WI38 (cell line): ENCODE results near the gene FAM174C.

Experiments used
- H3K4me3 ChIP-seq: 2 replicates; pipeline ENCODE4 v1.5.1; 2011; ENCODE audit warnings: low read depth, mild to moderate bottlenecking, control low read depth, low read length
- CTCF ChIP-seq: IDR thresholded peaks from 2 replicates; pipeline ENCODE4 v1.5.1; 2012; ENCODE audit warnings: low read depth, mild to moderate bottlenecking, control low read depth, low read length

Gene FAM174C

DNA sequence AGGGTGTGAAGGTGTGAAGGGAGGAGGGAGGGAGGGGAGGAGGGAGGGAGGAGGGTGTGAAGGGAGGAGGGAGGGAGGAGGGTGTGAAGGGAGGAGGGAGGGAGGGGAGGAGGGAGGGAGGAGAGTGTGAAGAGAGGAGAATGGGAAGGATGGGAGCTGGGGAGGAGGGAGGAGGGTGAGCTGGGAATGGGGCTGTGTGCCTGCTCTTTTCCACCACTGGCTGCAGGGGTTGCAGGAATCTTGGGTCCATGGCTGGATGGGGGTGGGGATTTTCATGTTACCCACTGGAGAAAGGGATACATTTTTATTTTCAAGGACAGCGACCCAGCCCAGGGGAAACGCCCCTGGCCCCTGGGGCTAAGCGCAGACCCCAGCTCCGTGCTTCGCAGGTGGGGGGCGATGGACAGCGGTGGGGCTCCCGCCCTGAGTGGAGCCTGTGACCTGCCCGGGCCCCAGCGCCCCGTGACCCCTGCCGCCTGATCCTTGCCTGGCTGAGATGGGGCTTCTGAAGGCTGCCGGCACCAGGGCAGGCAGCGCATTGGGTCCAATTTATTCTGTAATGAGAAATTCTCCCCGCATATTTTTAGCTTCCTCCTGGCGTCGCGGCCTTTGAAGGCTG is 7.4 kb downstream of the FAM174C start:
- H3K4me3 ChIP-seq: no peak overlapping the region
- no peak for TF ChIP-seq CTCF

GRCh38 chr19:1283207-1283916 is 8.0 kb downstream of the FAM174C start:
- TF ChIP-seq CTCF: no peak
- H3K4me3 ChIP-seq: no peak overlapping the region

DNA sequence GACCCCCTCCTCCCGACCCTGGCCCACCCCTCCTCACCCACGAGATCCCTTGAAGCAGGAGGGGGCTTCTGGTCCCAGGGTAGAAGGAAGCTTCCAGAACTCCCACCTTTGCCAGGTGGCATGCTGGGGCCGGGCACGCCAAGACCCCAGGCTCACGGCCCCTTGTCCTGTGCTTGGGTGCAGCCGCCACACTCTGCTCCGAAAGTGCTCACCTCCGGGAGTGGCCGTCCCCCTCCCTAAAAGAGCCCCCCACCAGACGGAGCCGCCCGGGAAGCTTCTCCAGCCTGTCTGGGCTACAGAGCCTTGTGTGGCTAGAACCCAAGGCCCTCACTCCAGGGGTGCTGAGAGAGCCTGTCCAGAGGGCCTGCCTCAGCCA is 8.6 kb downstream of the FAM174C start:
- TF ChIP-seq CTCF: no peak

DNA sequence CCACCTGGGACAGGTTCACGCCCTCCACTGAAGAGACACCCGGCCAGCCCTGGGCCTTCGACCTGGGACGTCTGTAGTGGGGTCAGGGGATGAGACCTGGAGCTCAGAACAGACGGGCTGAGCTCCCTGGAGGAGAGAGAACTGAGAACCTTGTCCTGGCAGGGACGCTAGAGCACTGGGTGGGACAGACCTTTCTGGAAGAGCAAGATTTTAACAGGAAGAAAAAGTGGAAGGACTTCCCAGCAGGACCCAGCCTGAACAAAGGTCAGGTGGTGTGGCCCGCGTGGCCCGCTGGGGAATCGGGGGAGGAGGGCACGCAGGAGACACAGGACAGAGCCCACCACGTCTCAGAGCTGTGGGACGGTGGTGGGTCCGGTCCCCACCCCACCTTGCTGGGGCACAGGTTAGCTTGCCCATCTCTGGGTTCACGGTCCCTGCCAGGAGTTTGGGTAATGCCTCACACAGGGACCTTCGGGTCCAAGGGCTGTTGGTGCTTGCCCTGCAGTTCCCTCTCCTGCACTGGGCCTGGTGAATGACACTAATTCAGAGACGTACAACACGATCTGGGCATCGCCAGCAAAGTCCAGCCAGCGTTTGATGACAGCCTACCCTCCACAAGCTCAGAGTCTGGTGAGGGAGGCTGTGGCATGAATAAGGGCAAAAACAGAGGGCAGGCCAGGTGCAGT is 9.1 kb downstream of the FAM174C start:
- H3K4me3 ChIP-seq: no peak overlapping the region

More for the DNA sequence above, 8.6 kb downstream of the FAM174C start:
- H3K4me3 ChIP-seq: no peak overlapping the region

GRCh38 chr19:1284979-1285736 is 9.8 kb downstream of the FAM174C start:
- no peak for TF ChIP-seq CTCF
- H3K4me3 ChIP-seq: no peak overlapping the region

More for the DNA sequence above, 9.1 kb downstream of the FAM174C start:
- no peak for TF ChIP-seq CTCF

- TF ChIP-seq CTCF: no peak
- no peak within 1 kb of the TSS for H3K4me3 ChIP-seq
Measured at GRCh38 chr19:1285737-1286360, 10.5 kb downstream of the FAM174C start, which contains the start of gene EFNA2. EFNA2 (plus strand) TSS chr19:1285873; CDS start chr19:1286169, 296 bp downstream.
